Progenitor cell of endocrine pancreas (in vitro differentiated cells): ENCODE results near the gene C1orf21. TPM values are rescaled to one million over a fixed set of nuclear protein-coding genes. Genes with fewer than 3 reads are reported as not detected.

Experiments used
- DNase-seq: peaks from one replicate; pipeline ENCODE4 v3.0.0; 2021; ENCODE audit warnings: low spot score; ENCODE audit not compliant: unreplicated experiment
- H3K27ac Mint-ChIP-seq: 2 replicates; pipeline ENCODE4 v1.8.0; 2021; ENCODE audit warnings: mild to moderate bottlenecking, moderate library complexity, mixed read lengths
- H3K27me3 Mint-ChIP-seq: 2 replicates; pipeline ENCODE4 v1.8.0; 2021; ENCODE audit warnings: mixed read lengths
- H3K36me3 Mint-ChIP-seq: 2 replicates; pipeline ENCODE4 v1.8.0; 2022; ENCODE audit warnings: mixed read lengths; ENCODE audit not compliant: insufficient read depth
- H3K4me1 Mint-ChIP-seq: 2 replicates; pipeline ENCODE4 v1.8.0; 2021; ENCODE audit warnings: low read depth, mixed read lengths
- H3K4me3 Mint-ChIP-seq: 2 replicates; pipeline ENCODE4 v1.8.0; 2021; ENCODE audit warnings: low read depth, mild to moderate bottlenecking, moderate library complexity, mixed read lengths
- H3K9me3 Mint-ChIP-seq: 2 replicates; pipeline ENCODE4 v1.8.0; 2021; ENCODE audit warnings: low read depth, mixed read lengths
- total RNA-seq: library from RNA; stranded (reverse); gene quantifications from 2 replicates; pipeline ENCODE4 v1.2.1, GENCODE V29; 2021
- TF ChIP-seq, protein P1 (sequence below): fragments of 200-600 bp; sonication (generic); IDR thresholded peaks from one replicate; pipeline ENCODE4 v1.5.0; 2021; ENCODE audit warnings: antibody characterized with exemption, mild to moderate bottlenecking; ENCODE audit not compliant: unreplicated experiment

The C1orf21 gene
- total RNA-seq, 1 donor from 2014 or later: 10.0 TPM

DNA sequence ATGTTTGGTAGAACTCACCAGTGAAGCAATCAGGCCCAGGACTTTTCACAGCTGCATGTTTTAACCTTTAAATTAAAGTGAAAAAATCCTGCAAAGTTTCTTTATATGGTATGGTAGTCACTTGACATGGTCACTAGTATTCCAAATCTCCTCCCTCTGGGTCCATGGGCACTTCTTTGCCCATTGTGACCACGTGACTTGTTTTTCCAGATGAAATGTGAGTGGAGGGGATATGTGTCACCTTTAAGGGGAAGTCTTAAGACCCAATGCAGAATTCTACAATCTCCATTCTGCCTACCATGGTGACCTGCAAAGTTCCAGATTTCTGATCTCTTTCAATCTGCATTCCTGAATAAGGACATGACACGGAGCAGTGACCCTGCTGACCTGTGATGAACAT is 152.8 kb downstream of the C1orf21 start:
- Mint-ChIP-seq H3K9me3 (peaks cover 15% of the 10 kb centered on the region), H3K27ac (no peak overlapping the region), H3K4me1 (no peaks in the 10 kb centered on the region), H3K27me3 (no peaks in the 10 kb centered on the region), H3K4me3 (no peak overlapping the region), H3K36me3 (peaks cover 5% of the 10 kb centered on the region)
- TF ChIP-seq, protein P1, sequence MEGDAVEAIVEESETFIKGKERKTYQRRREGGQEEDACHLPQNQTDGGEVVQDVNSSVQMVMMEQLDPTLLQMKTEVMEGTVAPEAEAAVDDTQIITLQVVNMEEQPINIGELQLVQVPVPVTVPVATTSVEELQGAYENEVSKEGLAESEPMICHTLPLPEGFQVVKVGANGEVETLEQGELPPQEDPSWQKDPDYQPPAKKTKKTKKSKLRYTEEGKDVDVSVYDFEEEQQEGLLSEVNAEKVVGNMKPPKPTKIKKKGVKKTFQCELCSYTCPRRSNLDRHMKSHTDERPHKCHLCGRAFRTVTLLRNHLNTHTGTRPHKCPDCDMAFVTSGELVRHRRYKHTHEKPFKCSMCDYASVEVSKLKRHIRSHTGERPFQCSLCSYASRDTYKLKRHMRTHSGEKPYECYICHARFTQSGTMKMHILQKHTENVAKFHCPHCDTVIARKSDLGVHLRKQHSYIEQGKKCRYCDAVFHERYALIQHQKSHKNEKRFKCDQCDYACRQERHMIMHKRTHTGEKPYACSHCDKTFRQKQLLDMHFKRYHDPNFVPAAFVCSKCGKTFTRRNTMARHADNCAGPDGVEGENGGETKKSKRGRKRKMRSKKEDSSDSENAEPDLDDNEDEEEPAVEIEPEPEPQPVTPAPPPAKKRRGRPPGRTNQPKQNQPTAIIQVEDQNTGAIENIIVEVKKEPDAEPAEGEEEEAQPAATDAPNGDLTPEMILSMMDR: no peak
- DNase-seq: no peak

DNA sequence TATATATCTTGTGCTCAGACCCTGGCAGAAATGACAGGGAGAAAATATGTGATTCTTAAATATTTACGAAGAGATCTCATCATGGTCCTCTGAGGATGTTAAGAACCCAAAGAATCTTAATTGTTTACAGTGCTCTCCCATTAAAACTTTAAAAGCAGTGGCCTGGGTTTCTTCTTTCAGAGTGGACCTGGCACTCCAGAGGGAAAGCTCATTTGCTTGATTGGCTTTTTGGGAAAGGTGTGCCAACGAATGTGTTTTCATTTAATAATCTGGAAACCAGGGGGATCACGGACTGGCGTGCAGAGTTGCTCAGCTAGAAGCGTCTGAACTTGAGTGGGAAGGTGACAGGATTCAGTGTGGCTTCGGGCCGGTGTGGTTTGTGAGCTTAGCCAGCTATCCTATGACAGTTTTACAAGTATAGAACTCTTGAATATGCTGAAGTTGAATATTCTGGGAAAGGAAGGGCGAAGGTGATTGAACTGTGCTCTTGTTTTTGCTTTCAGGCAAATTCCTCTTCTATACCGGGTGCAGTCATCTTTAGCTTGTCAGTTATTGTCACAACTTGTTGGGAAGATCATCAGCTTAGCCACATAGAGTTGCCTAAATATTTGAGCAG is 154.8 kb downstream of the C1orf21 start:
- no peak overlapping the region for H3K4me3 Mint-ChIP-seq
- H3K4me1 Mint-ChIP-seq: no peaks in the 10 kb centered on the region
- peaks cover 5% of the 10 kb centered on the region for H3K36me3 Mint-ChIP-seq
- no peak for DNase-seq
- no peak overlapping the region for H3K27ac Mint-ChIP-seq
- TF ChIP-seq, protein P1: no peak
- no peaks in the 10 kb centered on the region for H3K27me3 Mint-ChIP-seq
- H3K9me3 Mint-ChIP-seq: peaks cover 12% of the 10 kb centered on the region

DNA sequence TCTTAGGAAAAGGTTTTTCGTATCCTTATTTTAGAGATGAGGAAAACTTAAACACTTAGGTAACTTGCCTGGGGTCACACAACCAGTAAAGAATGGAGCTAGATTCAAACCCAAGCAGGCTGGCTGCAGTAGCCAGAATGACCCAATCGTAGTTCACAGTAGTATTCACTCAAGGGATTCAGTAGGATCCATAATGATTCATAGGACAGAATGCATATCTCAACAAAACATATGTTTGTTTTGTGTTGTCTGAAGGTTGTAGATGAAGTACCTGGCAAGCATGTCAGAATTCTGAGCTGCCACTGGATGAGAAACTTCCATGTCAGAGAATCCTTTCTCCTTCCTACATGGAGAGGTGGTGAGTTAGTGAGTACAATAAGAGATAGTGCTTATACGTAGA is 155.5 kb downstream of the C1orf21 start:
- DNase-seq: no peak
- no peaks in the 10 kb centered on the region for H3K27me3 Mint-ChIP-seq
- no peak overlapping the region for H3K27ac Mint-ChIP-seq

DNA sequence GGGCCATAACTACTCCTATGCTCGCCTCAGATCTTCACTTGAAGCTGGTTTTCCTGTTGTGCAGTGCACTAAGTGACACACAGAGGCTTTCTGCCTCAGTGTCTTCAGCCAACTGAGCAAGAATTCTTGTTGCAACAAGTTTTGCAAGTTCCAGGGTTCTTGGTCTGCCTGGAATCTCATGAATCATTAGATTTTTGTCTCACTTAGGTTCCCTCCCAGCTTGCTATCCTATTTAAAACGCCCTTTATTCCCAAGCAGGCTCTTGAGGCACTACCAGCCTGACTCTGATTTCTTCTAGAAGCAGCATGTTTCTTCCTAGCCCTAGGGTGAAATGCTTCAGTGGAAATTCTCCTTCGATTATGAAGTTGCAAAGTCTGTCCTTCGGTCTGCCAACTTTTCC is 158.8 kb downstream of the C1orf21 start:
- no peak overlapping the region for H3K4me3 Mint-ChIP-seq
- DNase-seq: no peak
- no peaks in the 10 kb centered on the region for H3K9me3 Mint-ChIP-seq
- H3K36me3 Mint-ChIP-seq: no peaks in the 10 kb centered on the region
- no peaks in the 10 kb centered on the region for H3K4me1 Mint-ChIP-seq
- no peak overlapping the region for H3K27ac Mint-ChIP-seq
- TF ChIP-seq, protein P1: no peak
- H3K27me3 Mint-ChIP-seq: no peaks in the 10 kb centered on the region

More for the DNA sequence above, 155.5 kb downstream of the C1orf21 start:
- Mint-ChIP-seq H3K4me1 (no peaks in the 10 kb centered on the region), H3K36me3 (peaks cover 3% of the 10 kb centered on the region), H3K4me3 (no peak overlapping the region), H3K9me3 (peaks cover 9% of the 10 kb centered on the region)
- TF ChIP-seq, protein P1: no peak

DNA sequence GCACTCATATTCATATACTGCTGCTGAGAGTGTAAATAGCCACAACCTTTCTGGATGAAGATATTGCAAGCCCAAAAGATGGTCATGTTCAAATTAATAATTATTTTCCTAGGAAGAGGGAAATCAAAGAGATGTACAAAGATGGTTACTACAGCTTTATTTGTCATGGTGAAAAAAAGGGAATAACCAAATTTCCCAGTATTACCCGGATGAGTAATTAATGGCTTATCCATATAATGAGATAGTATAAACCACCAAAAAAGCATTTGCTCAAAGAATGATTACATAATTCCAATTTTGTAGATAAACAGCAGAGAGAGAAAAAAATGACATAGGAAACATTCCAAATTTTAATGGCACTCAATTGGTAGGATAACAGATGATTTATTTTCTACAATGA is 165.6 kb downstream of the C1orf21 start:
- no peak overlapping the region for H3K27ac Mint-ChIP-seq
- TF ChIP-seq, protein P1: no peak
- H3K9me3 Mint-ChIP-seq: no peaks in the 10 kb centered on the region
- H3K36me3 Mint-ChIP-seq: no peaks in the 10 kb centered on the region
- no peak for DNase-seq
- no peak overlapping the region for H3K4me3 Mint-ChIP-seq
- no peaks in the 10 kb centered on the region for H3K27me3 Mint-ChIP-seq
- peaks cover 5% of the 10 kb centered on the region for H3K4me1 Mint-ChIP-seq
